Ectodermal cell (in vitro differentiated cells): Measurements from ENCODE around the gene KCNK10.
"Not testable (repeated sequence)": the region's sequence is repeated elsewhere in the genome, so short reads cannot be mapped to it uniquely, and the experiment has no call there.

Source experiments
- H3K27ac ChIP-seq: 2 replicates; pipeline ENCODE4 v1.7.0; 2013; ENCODE audit warnings: mild to moderate bottlenecking, low read depth, low read length; ENCODE audit not compliant: insufficient read depth, poor library complexity, severe bottlenecking
- H3K27me3 ChIP-seq: 2 replicates; pipeline ENCODE4 v1.7.0; 2013; ENCODE audit warnings: mild to moderate bottlenecking, low read length; ENCODE audit not compliant: insufficient read depth, control insufficient read depth, poor library complexity, severe bottlenecking
- H3K36me3 ChIP-seq: one replicate; pipeline ENCODE4 v1.7.0; 2013; ENCODE audit warnings: low read length; ENCODE audit not compliant: control insufficient read depth, insufficient read depth
- H3K4me1 ChIP-seq: one replicate; pipeline ENCODE4 v1.7.0; 2013; ENCODE audit warnings: low read length; ENCODE audit not compliant: control insufficient read depth, insufficient read depth
- H3K4me3 ChIP-seq: 2 replicates; pipeline ENCODE4 v1.7.0; 2013; ENCODE audit warnings: low read depth, low read length, control low read depth; ENCODE audit not compliant: insufficient read depth
- H3K9me3 ChIP-seq: 2 replicates; pipeline ENCODE4 v1.7.0; 2013; ENCODE audit warnings: mild to moderate bottlenecking, low read length, moderate library complexity; ENCODE audit not compliant: control insufficient read depth
- WGBS, 2 experiments: methylation state at CpG; one replicate each; pipeline ENCODE4 v1.1.7; 2013; ENCODE audit warnings: missing lambda C conversion rate in 2 of 2; 5-methylcytosine and 5-hydroxymethylcytosine counted together

The KCNK10 gene

GRCh38 chr14:88272390-88273269 is 50.4 kb downstream of the KCNK10 start:
- Histone ChIP-seq H3K36me3 (no peaks in the 10 kb centered on the region), H3K4me1 (peaks cover 22% of the 10 kb centered on the region), H3K4me3 (no peak overlapping the region), H3K9me3 (no peaks in the 10 kb centered on the region), H3K27me3 (no peaks in the 10 kb centered on the region), H3K27ac (no peak overlapping the region)
- WGBS, 2 experiments = 92 to 93% methylated on average over 10 of the region's 10 CpGs

- Histone ChIP-seq H3K4me1 (peaks cover 22% of the 10 kb centered on the region), H3K27ac (no peak overlapping the region), H3K4me3 (no peak overlapping the region), H3K9me3 (no peaks in the 10 kb centered on the region), H3K27me3 (no peaks in the 10 kb centered on the region), H3K36me3 (no peaks in the 10 kb centered on the region)
- 93 to 99% methylated on average over 2 of the region's 2 CpGs for WGBS, 2 experiments
These were observed 51.9 kb downstream of the KCNK10 start for GRCh38 chr14:88271205-88271604.

GRCh38 chr14:88270776-88271175 is 52.3 kb downstream of the KCNK10 start:
- no peak overlapping the region for H3K27ac ChIP-seq
- H3K36me3 ChIP-seq = no peaks in the 10 kb centered on the region
- H3K27me3 ChIP-seq = no peaks in the 10 kb centered on the region
- 70 to 74% methylated on average over 6 of the region's 6 CpGs for WGBS, 2 experiments
- peaks cover 22% of the 10 kb centered on the region for H3K4me1 ChIP-seq
- H3K9me3 ChIP-seq = no peaks in the 10 kb centered on the region
- no peak overlapping the region for H3K4me3 ChIP-seq

GRCh38 chr14:88269806-88270420 is 53.2 kb downstream of the KCNK10 start:
- WGBS, 2 experiments = 75 to 79% methylated on average over 12 of the region's 12 CpGs
- Histone ChIP-seq H3K27me3 (no peaks in the 10 kb centered on the region), H3K4me1 (peaks cover 19% of the 10 kb centered on the region), H3K4me3 (no peak overlapping the region), H3K9me3 (no peaks in the 10 kb centered on the region), H3K27ac (no peak overlapping the region), H3K36me3 (no peaks in the 10 kb centered on the region)

GRCh38 chr14:88266474-88266873 is 56.6 kb downstream of the KCNK10 start:
- no peak overlapping the region for H3K4me3 ChIP-seq
- H3K4me1 ChIP-seq = peaks cover 5% of the 10 kb centered on the region
- H3K36me3 ChIP-seq = peaks cover 9% of the 10 kb centered on the region
- no peaks in the 10 kb centered on the region for H3K9me3 ChIP-seq
- no peak overlapping the region for H3K27ac ChIP-seq
- no peaks in the 10 kb centered on the region for H3K27me3 ChIP-seq
- 93 to 97% methylated on average over 1 of the region's 2 CpGs for WGBS, 2 experiments

- H3K27ac ChIP-seq = no peak overlapping the region
- H3K27me3 ChIP-seq = no peaks in the 10 kb centered on the region
- H3K4me3 ChIP-seq = no peak overlapping the region
- H3K4me1 ChIP-seq = no peaks in the 10 kb centered on the region
- 96 to 98% methylated on average over 6 of the region's 6 CpGs for WGBS, 2 experiments
- H3K36me3 ChIP-seq = peaks cover 9% of the 10 kb centered on the region
- H3K9me3 ChIP-seq = no peaks in the 10 kb centered on the region
These were observed 59.0 kb downstream of the KCNK10 start for GRCh38 chr14:88264116-88264515.

- not testable (repeated sequence) for H3K27ac ChIP-seq, H3K27me3 ChIP-seq, H3K4me3 ChIP-seq, H3K4me1 ChIP-seq, H3K36me3 ChIP-seq, H3K9me3 ChIP-seq
- 94% methylated on average over 3 of the region's 3 CpGs for WGBS, 2 experiments
These were observed 61.8 kb downstream of the KCNK10 start for GRCh38 chr14:88261302-88261701.

- Histone ChIP-seq H3K4me1 (peaks cover 14% of the 10 kb centered on the region), H3K27me3 (no peaks in the 10 kb centered on the region), H3K27ac (no peak overlapping the region), H3K9me3 (no peaks in the 10 kb centered on the region), H3K36me3 (peaks cover 5% of the 10 kb centered on the region), H3K4me3 (no peak overlapping the region)
- 80 to 81% methylated on average over 4 of the region's 4 CpGs for WGBS, 2 experiments
These were observed 65.0 kb downstream of the KCNK10 start for GRCh38 chr14:88258021-88258420.

GRCh38 chr14:88256997-88257950 is 65.8 kb downstream of the KCNK10 start:
- Histone ChIP-seq H3K27me3 (no peaks in the 10 kb centered on the region), H3K4me3 (no peak overlapping the region), H3K36me3 (no peaks in the 10 kb centered on the region), H3K9me3 (no peaks in the 10 kb centered on the region), H3K4me1 (peaks cover 20% of the 10 kb centered on the region), H3K27ac (no peak overlapping the region)
- WGBS, 2 experiments = 92 to 94% methylated on average over 9 of the region's 9 CpGs

- Histone ChIP-seq H3K27ac (no peak overlapping the region), H3K4me1 (peaks cover 22% of the 10 kb centered on the region), H3K4me3 (no peak overlapping the region), H3K36me3 (no peaks in the 10 kb centered on the region), H3K9me3 (no peaks in the 10 kb centered on the region), H3K27me3 (no peaks in the 10 kb centered on the region)
- WGBS, 2 experiments = 73 to 80% methylated on average over 4 of the region's 4 CpGs
These were observed 67.3 kb downstream of the KCNK10 start for GRCh38 chr14:88255798-88256197.
